Gastrocnemius medialis (tissue), 4 donors: ENCODE measurements around the gene MIPEP. TPM values are rescaled to one million over a fixed set of nuclear protein-coding genes. Genes with fewer than 3 reads are reported as not detected.

Experiments used
- ATAC-seq, 2 donors: fragments of 150-250 bp; one replicate each; pipeline ENCODE4 v1.9.1; 2016
- DNase-seq, 2 donors: peaks; one replicate each; pipeline ENCODE4 v3.0.0-alpha.2; 2019
- H3K27ac ChIP-seq, 4 donors: fragments of 200-600 bp; sonication (generic); 1 replicate in 1 of 4; 2 replicates in 3 of 4; pipeline ENCODE4 v1.5.1; 2016 to 2018; ENCODE audit warnings: mild to moderate bottlenecking in 2 of 4, moderate library complexity in 1 of 4
- H3K27me3 ChIP-seq, 3 donors: fragments of 200-600 bp; sonication (generic) in 2 of 3; 1 replicate in 1 of 3; 2 replicates in 2 of 3; pipeline versions ENCODE4 v1.5.1 to v1.6.0; 2016 to 2019; ENCODE audit warnings: mild to moderate bottlenecking in 1 of 3, moderate library complexity in 1 of 3
- H3K36me3 ChIP-seq, 2 donors: fragments of 200-600 bp; sonication (generic) in 1 of 2; one replicate each; pipeline ENCODE4 v1.5.1; 2017 to 2018
- H3K4me1 ChIP-seq, 2 donors: fragments of 200-600 bp; sonication (generic) in 1 of 2; one replicate each; pipeline ENCODE4 v1.5.1; 2016 to 2017; ENCODE audit warnings: mild to moderate bottlenecking in 2 of 2
- H3K4me3 ChIP-seq, 4 donors: fragments of 200-600 bp; sonication (generic) in 3 of 4; 1 replicate in 1 of 4; 2 replicates in 3 of 4; pipeline ENCODE4 v1.5.1; 2016 to 2019; ENCODE audit warnings: mild to moderate bottlenecking in 2 of 4
- H3K9me3 ChIP-seq, 3 donors: fragments of 200-600 bp; sonication (generic) in 2 of 3; 1 replicate in 1 of 3; 2 replicates in 2 of 3; pipeline ENCODE4 v1.5.1; 2016 to 2019
- POLR2A ChIP-seq, 2 donors: fragments of 450-650 bp; IDR thresholded peaks; one replicate each; pipeline ENCODE4 v1.6.1; 2017; ENCODE audit warnings: antibody characterized with exemption in 2 of 2, mild to moderate bottlenecking in 2 of 2, moderate library complexity in 2 of 2
- in situ Hi-C, 4 donors: fragments of 200-750 bp; cut with MboI; loops; one replicate each; pipeline versions ENCODE4 v1.15.0 to v1.8.0; 2017; ENCODE audit warnings: low sequenced_read_pairs in 4 of 4
- intact Hi-C: fragments of 100-400 bp; cut with DNase I; formaldehyde crosslinking; loops from one replicate; pipeline ENCODE4 v1.15.1; 2023; ENCODE audit warnings: low total_unique reads
- total RNA-seq, 4 donors: library from RNA; depleted of rRNA; stranded (reverse); fragments of >200 nt; gene quantifications; one replicate each; pipeline versions ENCODE4 v1.1.0 to v1.2.3, GENCODE V29; 2016
- TF ChIP-seq, protein P1 (sequence below), 5 experiments: fragments of 450-650 bp in 3 of 5; fragments of 200-600 bp in 2 of 5; sonication (generic) in 2 of 5; IDR thresholded peaks in 4 of 5; conservative IDR thresholded peaks in 1 of 5; 1 replicate in 4 of 5; 2 replicates in 1 of 5; pipeline ENCODE4 v1.5.1; 2016 to 2019; ENCODE audit warnings: antibody characterized with exemption in 5 of 5, mild to moderate bottlenecking in 3 of 5, moderate library complexity in 3 of 5

Gene MIPEP
- total RNA-seq, 4 donors from 2014 or later = 9.2 to 23.1 (median 14.0) TPM

DNA sequence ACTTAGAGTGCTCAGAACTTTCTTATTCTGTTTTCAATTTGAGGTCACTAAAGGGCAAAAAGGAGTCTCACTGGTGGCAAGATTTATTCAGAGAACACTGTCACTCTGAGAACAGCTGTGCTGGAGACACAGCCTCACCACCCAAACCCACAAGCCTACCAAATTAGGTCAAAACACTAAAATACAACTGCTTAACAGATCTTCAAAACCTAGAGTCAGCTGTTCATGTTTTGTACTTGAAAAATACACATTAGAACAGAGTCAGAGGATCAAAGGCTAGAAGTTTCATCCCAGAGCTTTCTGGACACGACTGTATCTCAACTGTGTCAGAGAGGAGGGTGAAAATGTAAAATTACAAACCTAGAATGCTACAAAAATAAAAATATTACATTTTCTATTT lies 89.3 kb downstream of the MIPEP start:
- Histone ChIP-seq H3K27me3 (no peaks in the 10 kb centered on the region), H3K4me3 (no peak overlapping the region), H3K9me3 (no peaks in the 10 kb centered on the region), H3K36me3 (no peaks in the 10 kb centered on the region), H3K4me1 (peaks cover 15 to 28% of the 10 kb centered on the region in 2 donors), H3K27ac (peak overlapping the region in 2 of 4 donors; percentile 28 to 42)
- in situ Hi-C loops = no loop called here
- no peak for DNase-seq
- peak; percentile 70 to 81 for ATAC-seq
- intact Hi-C loops = no loop called here
- TF ChIP-seq, protein P1, sequence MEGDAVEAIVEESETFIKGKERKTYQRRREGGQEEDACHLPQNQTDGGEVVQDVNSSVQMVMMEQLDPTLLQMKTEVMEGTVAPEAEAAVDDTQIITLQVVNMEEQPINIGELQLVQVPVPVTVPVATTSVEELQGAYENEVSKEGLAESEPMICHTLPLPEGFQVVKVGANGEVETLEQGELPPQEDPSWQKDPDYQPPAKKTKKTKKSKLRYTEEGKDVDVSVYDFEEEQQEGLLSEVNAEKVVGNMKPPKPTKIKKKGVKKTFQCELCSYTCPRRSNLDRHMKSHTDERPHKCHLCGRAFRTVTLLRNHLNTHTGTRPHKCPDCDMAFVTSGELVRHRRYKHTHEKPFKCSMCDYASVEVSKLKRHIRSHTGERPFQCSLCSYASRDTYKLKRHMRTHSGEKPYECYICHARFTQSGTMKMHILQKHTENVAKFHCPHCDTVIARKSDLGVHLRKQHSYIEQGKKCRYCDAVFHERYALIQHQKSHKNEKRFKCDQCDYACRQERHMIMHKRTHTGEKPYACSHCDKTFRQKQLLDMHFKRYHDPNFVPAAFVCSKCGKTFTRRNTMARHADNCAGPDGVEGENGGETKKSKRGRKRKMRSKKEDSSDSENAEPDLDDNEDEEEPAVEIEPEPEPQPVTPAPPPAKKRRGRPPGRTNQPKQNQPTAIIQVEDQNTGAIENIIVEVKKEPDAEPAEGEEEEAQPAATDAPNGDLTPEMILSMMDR (IDR thresholded peaks at IDR 0.05 in 4 of 5, conservative IDR thresholded peaks at IDR 0.05 in 1 of 5) = no peak
- TF ChIP-seq POLR2A (IDR thresholded peaks at IDR 0.05) = no peak

DNA sequence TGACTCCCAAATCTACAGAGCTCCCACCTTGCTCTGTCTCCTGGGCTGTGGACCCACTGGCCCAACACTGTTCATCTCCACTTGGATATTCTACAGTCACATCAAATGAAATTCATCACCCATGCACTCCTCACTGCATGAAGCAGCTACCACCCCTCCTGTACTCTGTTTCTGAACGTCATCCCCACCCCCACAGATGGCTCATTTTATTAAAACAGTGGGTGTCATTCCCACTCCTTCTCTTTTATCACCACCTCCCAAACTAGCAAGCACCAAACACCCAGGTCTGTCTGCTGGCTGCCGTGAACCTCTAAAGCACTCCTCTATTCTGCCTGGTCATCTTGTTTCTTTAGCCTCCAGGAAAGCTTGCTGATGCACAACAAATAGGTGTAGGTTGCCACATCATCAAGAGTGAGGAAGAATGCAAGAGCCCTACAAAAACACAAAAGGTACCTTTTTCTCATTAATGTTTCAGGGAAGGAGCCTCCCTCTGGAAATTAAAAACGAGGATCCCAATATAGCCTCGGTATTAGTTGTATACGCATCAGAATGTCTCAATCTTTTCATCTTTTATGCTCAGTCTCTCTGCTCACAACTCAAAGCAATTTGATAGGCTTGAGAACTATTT lies 91.8 kb downstream of the MIPEP start:
- ATAC-seq (no peak), DNase-seq (no peak)
- no peak overlapping the region for H3K27ac ChIP-seq
- in situ Hi-C loops (no loop called here), intact Hi-C loops (no loop called here)
- H3K9me3 ChIP-seq = no peaks in the 10 kb centered on the region
- TF ChIP-seq, protein P1 (IDR thresholded peaks at IDR 0.05 in 4 of 5, conservative IDR thresholded peaks at IDR 0.05 in 1 of 5) = no peak
- TF ChIP-seq POLR2A (IDR thresholded peaks at IDR 0.05) = no peak
- no peaks in the 10 kb centered on the region for H3K36me3 ChIP-seq
- H3K27me3 ChIP-seq = no peaks in the 10 kb centered on the region
- peaks cover 15 to 30% of the 10 kb centered on the region in 2 donors for H3K4me1 ChIP-seq
- H3K4me3 ChIP-seq = no peak overlapping the region

DNA sequence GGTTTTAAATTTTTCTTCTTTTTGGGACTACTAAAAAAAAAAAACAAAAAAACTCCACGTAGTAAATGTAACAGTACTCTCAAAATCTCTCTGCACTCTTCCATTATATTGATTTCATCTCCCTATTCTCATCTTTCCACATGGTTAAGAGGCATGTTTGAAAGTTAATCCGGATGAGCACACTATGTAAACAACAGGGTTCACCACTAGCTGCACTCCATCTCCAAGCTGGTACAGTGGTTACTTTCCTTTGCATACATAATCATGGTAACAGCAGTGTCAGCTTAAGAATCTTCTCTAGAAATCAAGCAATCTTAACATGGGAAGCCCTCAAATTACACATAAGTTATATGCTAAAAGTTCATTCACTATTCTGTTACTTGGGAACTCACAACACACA lies 92.6 kb downstream of the MIPEP start:
- in situ Hi-C loops = no loop called here
- DNase-seq (no peak), ATAC-seq (no peak)
- Histone ChIP-seq H3K27ac (no peak overlapping the region), H3K4me1 (peaks cover 12 to 29% of the 10 kb centered on the region in 2 donors), H3K36me3 (no peaks in the 10 kb centered on the region), H3K27me3 (no peaks in the 10 kb centered on the region), H3K9me3 (no peaks in the 10 kb centered on the region), H3K4me3 (no peak overlapping the region)
- TF ChIP-seq, protein P1 (IDR thresholded peaks at IDR 0.05 in 4 of 5, conservative IDR thresholded peaks at IDR 0.05 in 1 of 5) = no peak
- TF ChIP-seq POLR2A (IDR thresholded peaks at IDR 0.05) = no peak
- intact Hi-C loops = no loop called here

DNA sequence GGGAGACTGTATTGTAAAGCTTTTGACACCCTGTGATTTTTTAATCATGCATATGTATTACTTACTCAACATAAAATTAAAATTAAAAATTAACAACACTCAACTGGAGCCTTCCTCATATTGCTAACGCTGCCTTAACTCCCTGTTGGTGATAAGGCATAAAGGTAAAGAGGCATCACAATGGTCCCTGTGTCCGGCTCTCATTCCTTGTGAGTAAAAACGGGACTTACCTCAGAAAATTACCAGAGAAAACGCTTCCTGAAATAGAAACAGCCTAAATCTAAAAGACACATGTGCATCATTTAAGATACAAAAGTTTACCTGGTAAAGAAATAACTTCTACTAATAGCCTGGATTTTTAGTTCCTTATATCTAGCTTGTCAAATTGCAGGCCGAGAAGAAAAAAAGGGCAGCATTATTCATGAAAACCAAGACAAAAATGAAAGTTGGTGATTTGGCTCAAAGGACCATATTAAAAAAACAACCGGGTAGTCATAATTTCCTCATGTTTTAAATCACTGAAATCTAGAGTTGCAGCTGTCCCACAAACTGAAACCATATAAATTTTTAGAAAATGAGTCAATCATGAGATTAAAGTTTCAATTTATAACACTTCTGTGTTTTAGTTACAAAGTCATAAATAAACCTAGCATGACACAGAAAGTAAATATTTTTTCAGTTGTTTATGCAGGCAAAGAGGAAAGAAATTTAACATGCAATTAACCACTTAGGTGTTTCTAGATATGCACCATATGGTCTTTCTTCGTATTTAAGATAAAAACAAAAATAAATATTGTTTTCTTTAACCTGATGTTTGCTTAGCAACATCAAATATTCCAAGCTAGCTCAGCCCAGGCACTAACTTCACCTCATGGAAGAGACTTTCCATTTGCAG lies 94.7 kb downstream of the MIPEP start:
- H3K27ac ChIP-seq = peak overlapping the region in 1 of 4 donors; percentile 6
- no peak overlapping the region for H3K4me3 ChIP-seq
- H3K36me3 ChIP-seq = no peaks in the 10 kb centered on the region
- in situ Hi-C loops = no loop called here
- no peak for TF ChIP-seq POLR2A (IDR thresholded peaks at IDR 0.05)
- TF ChIP-seq, protein P1 (IDR thresholded peaks at IDR 0.05 in 4 of 5, conservative IDR thresholded peaks at IDR 0.05 in 1 of 5) = no peak
- no peaks in the 10 kb centered on the region for H3K9me3 ChIP-seq
- H3K4me1 ChIP-seq = peaks cover under 1 to 10% of the 10 kb centered on the region in 2 donors
- DNase-seq (no peak), ATAC-seq (no peak)
- intact Hi-C loops = no loop called here
- H3K27me3 ChIP-seq = no peaks in the 10 kb centered on the region
